H1 (cell line): Measurements from ENCODE around the gene RDH5. TPM values are rescaled to one million over a fixed set of nuclear protein-coding genes. Genes with fewer than 3 reads are reported as not detected.

Experiments used
- POLR2AphosphoS5 ChIP-seq: IDR thresholded peaks from 2 replicates; pipeline ENCODE4 v1.6.1; 2011; ENCODE audit warnings: low read depth, low read length
- RFX5 ChIP-seq: IDR thresholded peaks from 2 replicates; pipeline ENCODE4 v1.6.1; 2011; ENCODE audit warnings: low read depth, low read length, improper control_type of control experiment, borderline replicate concordance
- SAP30 ChIP-seq: fragments of 300-600 bp; sonication (generic); IDR thresholded peaks from 2 replicates; pipeline ENCODE4 v1.7.1; 2012; ENCODE audit warnings: low read length, moderate library complexity, mild to moderate bottlenecking, inconsistent platforms; ENCODE audit not compliant: insufficient read depth, insufficient replicate concordance
- SUZ12 ChIP-seq: fragments of 200-600 bp; sonication (generic); IDR thresholded peaks from 2 replicates; pipeline ENCODE4 v1.6.1; 2012; ENCODE audit warnings: mild to moderate bottlenecking, inconsistent platforms, low read length, moderate library complexity, mixed read lengths
- polyA plus RNA-seq, 7 experiments: library from polyadenylated mRNA; depleted of rRNA in 3 of 7; stranded (reverse) in 5 of 7; unstranded in 2 of 7; fragments of >200 nt in 5 of 7; fragments of 200-250 nt in 2 of 7; gene quantifications; 1 replicate in 5 of 7; 2 replicates in 1 of 7; 4 replicates in 1 of 7; pipeline versions ENCODE4 v1.2.1 to v1.2.3, GENCODE V29; 2011 to 2013; ENCODE audit warnings: missing spikeins in 2 of 7, mixed read lengths in 2 of 7
- total RNA-seq: library from RNA; stranded (reverse); fragmentation: NEBNext Ultra II Directional; extraction: Animal tissue kit (Norgen Biotek cat#: 25700); gene quantifications from 2 replicates; pipeline ENCODE4 v1.2.1, GENCODE V29; 2021

RDH5 gene
- total and polyA plus RNA-seq, 2 of the 8 experiments (the other 6 are each of a cell fraction or from before 2014, with no cell fraction given): 4.2 to 6.0 TPM

GRCh38 chr12:55726971-55727370 is 6.8 kb downstream of the RDH5 start (continued):
- no peak for TF ChIP-seq POLR2AphosphoS5
- no peak for TF ChIP-seq RFX5
- TF ChIP-seq SUZ12: no peak
- TF ChIP-seq SAP30: no peak
